Transverse colon (tissue), 4 donors: ENCODE measurements around the gene HOXB7.
A peak's percentile ranks its signal among the peaks of the same experiment; 100 is the strongest.

Experiments used
- CTCF ChIP-seq, 5 experiments: fragments of 200-600 bp in 3 of 5; fragments of 450-650 bp in 2 of 5; sonication (generic) in 3 of 5; IDR thresholded peaks; 1 replicate in 2 of 5; 2 replicates in 3 of 5; pipeline ENCODE4 v1.5.1; 2016 to 2017; ENCODE audit warnings: antibody characterized with exemption in 5 of 5, inconsistent platforms in 3 of 5, mild to moderate bottlenecking in 2 of 5, moderate library complexity in 1 of 5
- POLR2A ChIP-seq: fragments of 450-650 bp; IDR thresholded peaks from one replicate; pipeline ENCODE4 v1.6.1; 2016; ENCODE audit warnings: antibody characterized with exemption, mild to moderate bottlenecking, moderate library complexity
- POLR2AphosphoS5 ChIP-seq, 3 donors: sonication (generic); formaldehyde crosslinking; IDR thresholded peaks; one replicate each; pipeline ENCODE4 v1.6.1; 2016; ENCODE audit warnings: antibody characterized with exemption in 3 of 3

- TF ChIP-seq POLR2A (peak; percentile 28), CTCF (IDR thresholded peaks at IDR 0.05) (peak in 1 of 5 experiments; percentile 38), POLR2AphosphoS5 (IDR thresholded peaks at IDR 0.05) (peak; percentile 22 to 58 (median 45))
Measured at GRCh38 chr17:48647103-48647962, 36.5 kb upstream of the HOXB7 start.
